GM19395 (cell line): ENCODE data around the gene SLC15A1.

ENCODE experiments used
- ATAC-seq: cut with Tn5 transposase; IDR thresholded peaks from one replicate; pipeline ENCODE4 v1.9.1; 2021; ENCODE audit warnings: mild to moderate bottlenecking, moderate library complexity; ENCODE audit not compliant: unreplicated experiment

Gene SLC15A1

GRCh38 chr13:98752467-98753290 is at the start of gene SLC15A1:
SLC15A1 (minus strand) TSS chr13:98752672; CDS start chr13:98752598, 74 bp downstream.
- no peak for ATAC-seq

GRCh38 chr13:98801626-98802418 is 49.4 kb upstream of the SLC15A1 start:
- ATAC-seq: no peak

GRCh38 chr13:98800078-98800477 is 47.6 kb upstream of the SLC15A1 start:
- no peak for ATAC-seq

GRCh38 chr13:98798849-98799645 is 46.6 kb upstream of the SLC15A1 start:
- no peak for ATAC-seq

GRCh38 chr13:98797456-98797855 is 45.0 kb upstream of the SLC15A1 start:
- no peak for ATAC-seq

GRCh38 chr13:98796798-98797197 is 44.3 kb upstream of the SLC15A1 start:
- no peak for ATAC-seq

- ATAC-seq: no peak
These were observed 43.7 kb upstream of the SLC15A1 start for GRCh38 chr13:98796191-98796590.

- no peak for ATAC-seq
These were observed 42.7 kb upstream of the SLC15A1 start for GRCh38 chr13:98795220-98795619.

GRCh38 chr13:98794498-98794897 is 42.0 kb upstream of the SLC15A1 start:
- ATAC-seq: no peak

GRCh38 chr13:98792785-98793495 is 40.5 kb upstream of the SLC15A1 start:
- ATAC-seq: no peak

- ATAC-seq: no peak
These were observed 39.8 kb upstream of the SLC15A1 start for GRCh38 chr13:98792321-98792720.

GRCh38 chr13:98791611-98792010 is 39.1 kb upstream of the SLC15A1 start:
- ATAC-seq: no peak

- no peak for ATAC-seq
These were observed 35.5 kb upstream of the SLC15A1 start for GRCh38 chr13:98787996-98788395.

- ATAC-seq: no peak
These were observed 34.7 kb upstream of the SLC15A1 start for GRCh38 chr13:98787173-98787572.

- no peak for ATAC-seq
These were observed 33.6 kb upstream of the SLC15A1 start for GRCh38 chr13:98786023-98786422.

GRCh38 chr13:98785405-98785804 is 32.9 kb upstream of the SLC15A1 start:
- ATAC-seq: no peak

GRCh38 chr13:98784666-98785065 is 32.2 kb upstream of the SLC15A1 start:
- no peak for ATAC-seq

- no peak for ATAC-seq
These were observed 31.5 kb upstream of the SLC15A1 start for GRCh38 chr13:98783856-98784478.

- ATAC-seq: no peak
These were observed 30.2 kb upstream of the SLC15A1 start for GRCh38 chr13:98782654-98783053.

- no peak for ATAC-seq
These were observed 29.4 kb upstream of the SLC15A1 start for GRCh38 chr13:98781905-98782304.
